Activated naive CD8-positive, alpha-beta T cell (primary cell): ENCODE results near the gene AKIRIN1.
"Not testable (repeated sequence)": the region's sequence is repeated elsewhere in the genome, so short reads cannot be mapped to it uniquely, and the experiment has no call there.

ENCODE experiments used
- H3K27ac Mint-ChIP-seq: one replicate; pipeline ENCODE4 v1.8.0; 2021; ENCODE audit warnings: mixed read lengths
- H3K27me3 Mint-ChIP-seq: one replicate; pipeline ENCODE4 v1.8.0; 2021; ENCODE audit warnings: mixed read lengths
- H3K36me3 Mint-ChIP-seq: one replicate; pipeline ENCODE4 v1.8.0; 2021; ENCODE audit warnings: mixed read lengths
- H3K4me1 Mint-ChIP-seq: one replicate; pipeline ENCODE4 v1.8.0; 2021; ENCODE audit warnings: low read depth, mixed read lengths
- H3K4me3 Mint-ChIP-seq: one replicate; pipeline ENCODE4 v1.8.0; 2021; ENCODE audit warnings: mild to moderate bottlenecking, mixed read lengths
- H3K9me3 Mint-ChIP-seq: one replicate; pipeline ENCODE4 v1.8.0; 2021; ENCODE audit warnings: low read depth, mixed read lengths

Gene AKIRIN1

GRCh38 chr1:39016604-39017171, 25.6 kb downstream of the AKIRIN1 start:
- Mint-ChIP-seq H3K4me1 (no peaks in the 10 kb centered on the region), H3K36me3 (peaks cover 4% of the 10 kb centered on the region), H3K27ac (no peak overlapping the region), H3K9me3 (no peaks in the 10 kb centered on the region), H3K4me3 (no peak overlapping the region), H3K27me3 (no peaks in the 10 kb centered on the region)

DNA sequence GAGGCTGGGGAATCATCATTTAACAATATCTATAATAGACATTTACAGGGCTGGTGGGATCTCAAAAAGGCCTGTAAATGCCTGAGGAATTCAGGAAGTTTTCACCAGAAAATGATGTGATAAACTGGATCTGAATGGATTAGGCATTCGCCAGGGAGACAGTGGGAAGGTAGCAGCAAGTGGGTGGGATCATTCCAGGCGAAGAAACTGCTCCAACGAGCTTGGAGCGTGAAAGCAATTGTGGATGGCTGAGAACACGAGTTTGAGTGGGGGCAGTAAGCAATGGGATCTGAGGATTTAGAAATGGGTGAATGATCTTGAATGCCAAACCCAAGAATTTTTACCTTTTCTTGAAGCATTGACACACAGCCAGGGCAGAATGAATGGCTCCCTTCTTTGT, 26.2 kb downstream of the AKIRIN1 start:
- no peaks in the 10 kb centered on the region for H3K9me3 Mint-ChIP-seq
- no peak overlapping the region for H3K27ac Mint-ChIP-seq
- no peak overlapping the region for H3K4me3 Mint-ChIP-seq
- no peaks in the 10 kb centered on the region for H3K27me3 Mint-ChIP-seq
- no peaks in the 10 kb centered on the region for H3K4me1 Mint-ChIP-seq
- H3K36me3 Mint-ChIP-seq, result no peaks in the 10 kb centered on the region

DNA sequence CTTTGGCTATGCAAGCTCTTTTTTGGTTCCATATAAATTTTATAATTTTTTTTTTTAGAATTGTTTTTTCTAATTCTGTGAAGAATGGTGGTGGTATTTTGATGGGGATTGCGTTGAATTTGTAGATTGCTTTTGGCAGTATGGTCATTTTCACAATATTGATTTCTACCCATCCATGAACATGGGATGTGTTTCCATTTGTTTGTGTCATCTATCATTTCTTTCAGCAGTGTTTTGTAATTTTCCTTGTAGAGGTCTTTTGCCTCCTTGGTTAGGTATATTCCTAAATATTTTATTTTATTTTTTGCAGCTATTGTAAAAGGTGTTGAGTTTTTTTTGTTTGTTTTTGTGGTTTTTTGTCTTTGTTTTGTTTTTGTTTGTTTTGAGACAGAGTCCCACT, 29.4 kb downstream of the AKIRIN1 start:
- not testable (repeated sequence) for H3K9me3 Mint-ChIP-seq, H3K27ac Mint-ChIP-seq, H3K36me3 Mint-ChIP-seq, H3K4me1 Mint-ChIP-seq, H3K4me3 Mint-ChIP-seq, H3K27me3 Mint-ChIP-seq

GRCh38 chr1:39021426-39021825, 30.4 kb downstream of the AKIRIN1 start:
- no peak overlapping the region for H3K4me3 Mint-ChIP-seq
- no peak overlapping the region for H3K27ac Mint-ChIP-seq
- peaks cover 12% of the 10 kb centered on the region for H3K4me1 Mint-ChIP-seq
- H3K9me3 Mint-ChIP-seq, result no peaks in the 10 kb centered on the region
- no peaks in the 10 kb centered on the region for H3K27me3 Mint-ChIP-seq
- no peaks in the 10 kb centered on the region for H3K36me3 Mint-ChIP-seq

DNA sequence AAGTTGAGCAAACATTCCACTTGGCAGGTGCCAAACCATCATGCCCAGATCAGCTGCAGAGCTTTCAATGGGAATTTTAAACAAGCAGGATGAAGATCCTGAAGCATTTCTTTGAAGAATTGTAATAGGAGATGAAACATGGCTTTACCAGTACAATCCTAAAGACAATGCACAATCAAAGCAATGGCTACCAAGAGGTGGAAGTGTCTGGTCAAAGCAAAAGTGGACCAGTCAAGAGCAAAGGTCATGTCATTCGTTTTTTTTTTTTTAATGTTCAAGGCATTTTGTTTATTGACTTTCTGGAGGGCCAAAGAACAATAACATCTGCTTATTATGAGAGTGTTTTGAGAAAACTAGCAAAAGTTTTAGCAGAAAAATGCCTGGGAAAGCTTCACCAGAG, 32.1 kb downstream of the AKIRIN1 start:
- no peaks in the 10 kb centered on the region for H3K27me3 Mint-ChIP-seq
- H3K4me1 Mint-ChIP-seq, result peaks cover 20% of the 10 kb centered on the region
- H3K4me3 Mint-ChIP-seq, result no peak overlapping the region
- no peaks in the 10 kb centered on the region for H3K36me3 Mint-ChIP-seq
- H3K9me3 Mint-ChIP-seq, result no peaks in the 10 kb centered on the region
- no peak overlapping the region for H3K27ac Mint-ChIP-seq

DNA sequence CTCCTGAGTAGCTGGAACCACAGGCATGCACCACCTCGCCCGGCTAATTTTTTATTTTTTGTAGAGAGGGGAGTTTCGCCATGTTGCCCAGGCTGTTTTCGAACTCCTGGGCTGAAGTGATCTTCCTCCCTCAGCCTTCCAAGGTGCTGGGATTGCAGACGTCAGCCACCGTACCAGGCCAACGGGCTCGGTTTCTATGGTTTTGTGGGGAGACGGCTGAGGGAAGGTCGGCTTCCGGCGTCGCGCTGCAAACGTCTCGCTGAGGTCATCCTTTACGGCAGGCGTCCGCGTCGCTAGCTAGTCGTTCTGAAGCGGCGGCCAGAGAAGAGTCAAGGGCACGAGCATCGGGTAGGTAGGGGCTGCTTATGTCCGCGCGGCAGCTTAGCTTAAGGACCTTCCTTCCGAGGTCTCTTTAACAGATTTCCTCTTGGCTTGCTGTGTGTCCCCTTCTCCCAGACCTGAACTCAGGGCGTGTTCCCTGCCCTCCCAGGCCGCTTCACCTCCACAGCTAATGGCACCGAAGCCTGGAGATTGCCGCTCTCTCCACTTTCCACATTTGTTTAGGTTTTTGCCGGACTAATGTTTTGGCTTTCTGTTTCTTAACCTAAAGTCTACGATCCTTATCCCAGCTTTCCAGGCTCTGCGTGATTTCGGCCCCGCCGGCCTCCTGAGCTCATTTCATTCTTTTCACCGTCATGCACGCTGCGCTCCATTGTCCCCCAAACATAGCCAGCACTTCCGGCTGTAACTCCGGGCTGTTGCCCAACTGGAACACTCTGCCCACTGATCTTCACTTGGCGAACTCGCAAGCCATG, 35.2 kb downstream of the AKIRIN1 start, which contains the start of gene NDUFS5:
NDUFS5 (plus strand) TSS at position 300 of the 815 bp plus-strand sequence. CDS start 2,375 bp downstream, outside the sequence.
- peaks cover 33% of the 10 kb centered on the region for H3K4me1 Mint-ChIP-seq
- peaks cover 3% of the 10 kb centered on the region for H3K36me3 Mint-ChIP-seq
- no peaks in the 10 kb centered on the region for H3K27me3 Mint-ChIP-seq
- H3K4me3 Mint-ChIP-seq, result peak within 1 kb of the TSS; percentile 96
- no peaks in the 10 kb centered on the region for H3K9me3 Mint-ChIP-seq
- H3K27ac Mint-ChIP-seq, result peak within 1 kb of the TSS; percentile 99

DNA sequence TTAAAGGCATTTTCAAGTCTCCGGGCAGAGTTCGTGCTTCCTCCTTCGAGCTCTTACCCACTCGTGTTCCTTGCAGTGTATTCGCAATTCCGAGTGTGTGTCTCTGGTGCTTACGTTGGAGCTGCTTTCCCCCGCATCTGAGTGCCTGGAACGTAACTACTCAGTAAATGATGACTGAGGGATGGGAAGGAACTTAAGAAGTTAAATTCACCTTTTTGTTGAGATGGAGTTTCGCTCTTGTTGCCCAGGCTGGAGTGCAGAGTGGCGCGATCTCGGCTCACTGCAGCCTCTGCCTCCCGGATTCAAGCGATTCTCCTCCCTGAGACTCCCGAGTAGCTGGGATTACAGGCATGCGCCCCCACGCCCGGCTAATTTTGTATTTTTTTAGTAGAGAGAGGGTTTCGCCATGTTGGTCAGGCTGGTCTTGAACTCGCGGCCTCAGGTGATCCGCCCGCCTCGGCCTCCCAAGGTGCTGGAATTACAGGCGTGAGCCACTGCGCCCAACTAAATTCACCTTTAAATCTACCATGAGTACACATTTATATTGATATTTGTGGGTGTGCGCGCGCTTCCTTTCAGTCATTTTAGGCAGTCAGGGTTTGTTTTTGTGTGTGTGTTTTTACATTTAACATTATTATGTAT, 35.9 kb downstream of the AKIRIN1 start:
- no peaks in the 10 kb centered on the region for H3K9me3 Mint-ChIP-seq
- H3K4me3 Mint-ChIP-seq, result peak overlapping the region; percentile 96
- H3K4me1 Mint-ChIP-seq, result peaks cover 40% of the 10 kb centered on the region
- peaks cover 7% of the 10 kb centered on the region for H3K36me3 Mint-ChIP-seq
- H3K27me3 Mint-ChIP-seq, result no peaks in the 10 kb centered on the region
- peak overlapping the region; percentile 99 for H3K27ac Mint-ChIP-seq

- Mint-ChIP-seq H3K9me3 (no peaks in the 10 kb centered on the region), H3K36me3 (peaks cover 18% of the 10 kb centered on the region), H3K27me3 (no peaks in the 10 kb centered on the region), H3K4me3 (peak overlapping the region; percentile 84), H3K27ac (peak overlapping the region; percentile 89), H3K4me1 (peaks cover 46% of the 10 kb centered on the region)
Measured at GRCh38 chr1:39034114-39034654, 43.1 kb downstream of the AKIRIN1 start.

GRCh38 chr1:39036678-39037077, 45.6 kb downstream of the AKIRIN1 start:
- no peak overlapping the region for H3K4me3 Mint-ChIP-seq
- peaks cover 38% of the 10 kb centered on the region for H3K4me1 Mint-ChIP-seq
- no peak overlapping the region for H3K27ac Mint-ChIP-seq
- peaks cover 16% of the 10 kb centered on the region for H3K36me3 Mint-ChIP-seq
- no peaks in the 10 kb centered on the region for H3K27me3 Mint-ChIP-seq
- H3K9me3 Mint-ChIP-seq, result no peaks in the 10 kb centered on the region

DNA sequence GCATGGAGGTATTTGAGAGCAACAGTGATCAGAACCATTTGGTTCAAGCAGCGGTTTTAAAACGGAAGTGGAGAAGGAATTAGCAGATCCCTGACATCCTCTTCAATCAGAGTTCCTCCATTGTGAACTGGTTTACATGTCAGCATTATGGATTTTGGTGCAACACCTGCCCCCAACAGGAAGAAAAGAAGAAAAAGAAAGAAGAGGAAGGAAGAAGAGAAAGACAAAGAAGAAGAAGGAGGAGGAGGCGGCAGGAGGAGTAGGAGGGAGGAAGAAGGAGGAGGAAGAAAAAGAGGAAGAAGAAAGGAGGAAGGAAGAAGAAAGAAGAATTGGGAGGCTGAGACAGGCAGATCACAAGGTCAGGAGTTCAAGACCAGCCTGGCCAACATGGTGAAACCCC, 52.4 kb downstream of the AKIRIN1 start:
- H3K4me1 Mint-ChIP-seq, result peaks cover 8% of the 10 kb centered on the region
- H3K9me3 Mint-ChIP-seq, result no peaks in the 10 kb centered on the region
- H3K27ac Mint-ChIP-seq, result no peak overlapping the region
- no peak overlapping the region for H3K4me3 Mint-ChIP-seq
- peaks cover 7% of the 10 kb centered on the region for H3K36me3 Mint-ChIP-seq
- H3K27me3 Mint-ChIP-seq, result no peaks in the 10 kb centered on the region

DNA sequence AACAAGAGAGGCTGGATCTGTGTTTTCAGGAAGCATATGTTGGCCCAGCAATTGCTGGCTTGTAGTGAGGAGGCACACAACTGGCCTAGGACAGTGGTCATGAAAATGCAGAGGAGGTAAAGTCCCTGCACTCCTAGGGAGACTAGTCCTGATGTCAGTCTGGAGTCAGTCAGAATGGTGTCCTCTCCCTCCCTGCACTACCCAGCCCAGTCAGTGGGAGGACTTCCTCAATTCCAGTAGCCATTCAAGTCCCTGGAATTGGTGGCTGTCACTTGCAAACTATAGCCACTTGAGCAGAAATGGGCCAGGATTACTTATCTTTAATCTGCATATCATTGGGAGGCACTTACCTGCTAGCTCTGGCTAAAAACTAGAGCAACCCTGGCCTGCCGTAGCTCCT, 53.7 kb downstream of the AKIRIN1 start:
- no peak overlapping the region for H3K4me3 Mint-ChIP-seq
- no peaks in the 10 kb centered on the region for H3K27me3 Mint-ChIP-seq
- H3K4me1 Mint-ChIP-seq, result peaks cover 2% of the 10 kb centered on the region
- no peaks in the 10 kb centered on the region for H3K9me3 Mint-ChIP-seq
- H3K27ac Mint-ChIP-seq, result no peak overlapping the region
- H3K36me3 Mint-ChIP-seq, result peaks cover 5% of the 10 kb centered on the region

- peaks cover 4% of the 10 kb centered on the region for H3K36me3 Mint-ChIP-seq
- no peak overlapping the region for H3K27ac Mint-ChIP-seq
Measured at GRCh38 chr1:39045231-39045630, 54.2 kb downstream of the AKIRIN1 start.

GRCh38 chr1:39046613-39047210, 55.6 kb downstream of the AKIRIN1 start:
- Mint-ChIP-seq H3K4me1 (peaks cover 7% of the 10 kb centered on the region), H3K9me3 (no peaks in the 10 kb centered on the region), H3K27ac (no peak overlapping the region), H3K27me3 (no peaks in the 10 kb centered on the region), H3K4me3 (no peak overlapping the region), H3K36me3 (peaks cover 8% of the 10 kb centered on the region)

More at GRCh38 chr1:39045231-39045630, 54.2 kb downstream of the AKIRIN1 start:
- H3K4me1 Mint-ChIP-seq, result peaks cover 1% of the 10 kb centered on the region
- no peaks in the 10 kb centered on the region for H3K9me3 Mint-ChIP-seq
- H3K27me3 Mint-ChIP-seq, result no peaks in the 10 kb centered on the region
- no peak overlapping the region for H3K4me3 Mint-ChIP-seq

DNA sequence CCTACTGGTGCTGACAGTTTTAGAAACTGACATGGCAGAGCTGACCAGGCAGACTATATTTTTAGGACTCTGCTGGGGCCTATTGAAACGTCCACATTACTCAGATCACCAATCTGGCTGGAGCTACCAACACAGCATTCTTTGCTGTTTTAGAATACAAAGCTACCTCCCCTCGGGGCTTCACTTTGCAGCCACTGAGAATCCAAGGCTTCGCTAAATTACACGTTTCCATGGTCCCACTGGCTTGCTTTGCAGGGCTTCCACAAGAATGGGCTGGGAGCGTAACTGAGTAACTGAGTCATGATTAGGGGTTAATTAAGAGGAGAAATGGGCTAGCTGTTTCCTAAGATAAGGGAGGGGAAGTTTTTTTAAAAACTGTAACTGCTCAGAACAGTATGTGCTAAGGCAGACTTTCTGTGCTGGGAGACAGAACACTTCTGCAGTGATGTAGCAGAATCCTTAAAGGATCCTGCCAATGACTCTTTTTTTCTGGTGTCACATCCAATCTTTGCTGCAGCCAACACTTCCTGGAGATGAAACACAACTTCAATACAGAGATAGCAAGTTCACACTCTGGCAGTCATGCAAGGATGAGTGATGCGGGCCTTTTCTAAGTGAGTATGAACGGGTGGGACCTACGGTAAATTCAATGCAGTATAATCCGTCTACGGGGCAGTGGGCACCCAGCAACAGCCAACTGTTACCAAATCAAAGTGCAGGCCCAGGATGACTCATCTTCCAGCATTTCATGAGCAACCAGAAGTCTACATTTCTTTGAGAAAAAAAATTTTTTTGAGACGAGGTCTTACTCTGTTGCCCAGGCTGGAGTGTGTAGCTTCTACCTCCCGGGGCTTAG, 56.5 kb downstream of the AKIRIN1 start:
- Mint-ChIP-seq H3K36me3 (peaks cover 6% of the 10 kb centered on the region), H3K4me3 (no peak overlapping the region), H3K4me1 (peaks cover 7% of the 10 kb centered on the region), H3K27me3 (no peaks in the 10 kb centered on the region), H3K9me3 (no peaks in the 10 kb centered on the region), H3K27ac (no peak overlapping the region)
